Occipital lobe (tissue), 2 donors: ENCODE data around the gene KCTD16. TPM values are rescaled to one million over a fixed set of nuclear protein-coding genes. Genes with fewer than 3 reads are reported as not detected.

Experiments used
- DNase-seq: peaks from one replicate; lab custom pipeline; 2025; lab: John Stamatoyannopoulos, UW
- total RNA-seq: library from RNA; depleted of rRNA; stranded (reverse); fragments of >200 nt; gene quantifications from one replicate; pipeline ENCODE4 v1.2.3, GENCODE V29; 2014

KCTD16 gene
- total RNA-seq, 1 donor from 2014 or later: 23.6 TPM

- DNase-seq: no peak
Measured at GRCh38 chr5:144206141-144206540, 35.5 kb downstream of the KCTD16 start.

GRCh38 chr5:144207875-144208444 lies 37.3 kb downstream of the KCTD16 start:
- no peak for DNase-seq

- no peak for DNase-seq
Measured at GRCh38 chr5:144209361-144209760, 38.7 kb downstream of the KCTD16 start.

GRCh38 chr5:144210655-144211054 lies 40.0 kb downstream of the KCTD16 start:
- no peak for DNase-seq

- no peak for DNase-seq
Measured at GRCh38 chr5:144219869-144220268, 49.2 kb downstream of the KCTD16 start.

GRCh38 chr5:144227363-144227999 lies 56.8 kb downstream of the KCTD16 start:
- DNase-seq: no peak

GRCh38 chr5:144230806-144231205 lies 60.1 kb downstream of the KCTD16 start:
- no peak for DNase-seq

- no peak for DNase-seq
Measured at GRCh38 chr5:144232285-144232684, 61.6 kb downstream of the KCTD16 start.

- DNase-seq: no peak
Measured at GRCh38 chr5:144236499-144236898, 65.8 kb downstream of the KCTD16 start.

- DNase-seq: peak; percentile 17
Measured at GRCh38 chr5:144237851-144238250, 67.2 kb downstream of the KCTD16 start.

GRCh38 chr5:144247131-144247530 lies 76.5 kb downstream of the KCTD16 start:
- no peak for DNase-seq

GRCh38 chr5:144248015-144248414 lies 77.3 kb downstream of the KCTD16 start:
- DNase-seq: no peak

GRCh38 chr5:144249755-144250464 lies 79.2 kb downstream of the KCTD16 start:
- DNase-seq: no peak

GRCh38 chr5:144254552-144254951 lies 83.9 kb downstream of the KCTD16 start:
- no peak for DNase-seq

- no peak for DNase-seq
Measured at GRCh38 chr5:144260121-144260520, 89.4 kb downstream of the KCTD16 start.

- DNase-seq: no peak
Measured at GRCh38 chr5:144265643-144266247, 95.1 kb downstream of the KCTD16 start.

GRCh38 chr5:144267961-144268513 lies 97.4 kb downstream of the KCTD16 start:
- no peak for DNase-seq

GRCh38 chr5:144273232-144274027 lies 102.8 kb downstream of the KCTD16 start:
- no peak for DNase-seq

GRCh38 chr5:144275329-144275728 lies 104.7 kb downstream of the KCTD16 start:
- no peak for DNase-seq

GRCh38 chr5:144276034-144276822 lies 105.6 kb downstream of the KCTD16 start:
- DNase-seq: no peak
